COR-L47 (cell line): ENCODE measurements around the gene TCTN1.
A peak's percentile ranks its signal among the peaks of the same experiment; 100 is the strongest.
"Not testable (repeated sequence)": the region's sequence is repeated elsewhere in the genome, so short reads cannot be mapped to it uniquely, and the experiment has no call there.

Experiments
- DNase-seq: peaks from one replicate; lab custom pipeline; 2025; lab: John Stamatoyannopoulos, UW

The TCTN1 gene

GRCh38 chr12:110585231-110585799, 28.6 kb upstream of the TCTN1 start:
- no peak for DNase-seq

GRCh38 chr12:110587102-110587501, 26.8 kb upstream of the TCTN1 start:
- not testable (repeated sequence) for DNase-seq

- no peak for DNase-seq
Measured at GRCh38 chr12:110590059-110590458, 23.9 kb upstream of the TCTN1 start.

GRCh38 chr12:110590806-110591326, 23.1 kb upstream of the TCTN1 start:
- DNase-seq: no peak

- DNase-seq: no peak
Measured at GRCh38 chr12:110591451-110592051, 22.4 kb upstream of the TCTN1 start.

GRCh38 chr12:110592078-110592477, 21.9 kb upstream of the TCTN1 start:
- DNase-seq: no peak

- not testable (repeated sequence) for DNase-seq
Measured at GRCh38 chr12:110592919-110593318, 21.0 kb upstream of the TCTN1 start.

GRCh38 chr12:110597885-110598284, 16.0 kb upstream of the TCTN1 start:
- no peak for DNase-seq

- DNase-seq: no peak
Measured at GRCh38 chr12:110599334-110599733, 14.6 kb upstream of the TCTN1 start.

- no peak for DNase-seq
Measured at GRCh38 chr12:110600254-110600653, 13.7 kb upstream of the TCTN1 start.

GRCh38 chr12:110602085-110602814, 11.7 kb upstream of the TCTN1 start:
- DNase-seq: peak; percentile 51

GRCh38 chr12:110606253-110606611, 7.7 kb upstream of the TCTN1 start:
- DNase-seq: no peak

- DNase-seq: no peak
Measured at GRCh38 chr12:110613071-110613770, 708 bp upstream of the TCTN1 start.

- no peak for DNase-seq
Measured at GRCh38 chr12:110615171-110615570, 1.2 kb downstream of the TCTN1 start.

GRCh38 chr12:110616471-110617115, 2.7 kb downstream of the TCTN1 start:
- no peak for DNase-seq

- DNase-seq: no peak
Measured at GRCh38 chr12:110619534-110619953, 5.6 kb downstream of the TCTN1 start.

GRCh38 chr12:110622582-110622981, 8.7 kb downstream of the TCTN1 start:
- no peak for DNase-seq

GRCh38 chr12:110627500-110628195, 13.7 kb downstream of the TCTN1 start:
- no peak for DNase-seq

GRCh38 chr12:110635055-110635454, 21.1 kb downstream of the TCTN1 start:
- DNase-seq: no peak

GRCh38 chr12:110636516-110636915, 22.6 kb downstream of the TCTN1 start:
- no peak for DNase-seq

- DNase-seq: no peak
Measured at GRCh38 chr12:110637869-110638441, 24.0 kb downstream of the TCTN1 start.
